Esophagus (tissue), 2 donors: ENCODE data around the gene ADAMTS2. TPM values are rescaled to one million over a fixed set of nuclear protein-coding genes. Genes with fewer than 3 reads are reported as not detected.
A peak's percentile ranks its signal among the peaks of the same experiment; 100 is the strongest.

Experiments
- H3K27ac ChIP-seq, 2 donors: one replicate each; pipeline ENCODE4 v1.5.1; 2013; ENCODE audit warnings: low read depth in 2 of 2, mild to moderate bottlenecking in 2 of 2, inconsistent platforms in 1 of 2, low read length in 1 of 2, moderate library complexity in 1 of 2
- H3K27me3 ChIP-seq, 2 donors: one replicate each; pipeline ENCODE4 v1.6.1; 2013; ENCODE audit warnings: low read length in 2 of 2, control low read depth in 1 of 2, mild to moderate bottlenecking in 1 of 2; ENCODE audit not compliant: insufficient read depth in 2 of 2, control insufficient read depth in 1 of 2
- H3K36me3 ChIP-seq, 2 donors: one replicate each; pipeline ENCODE4 v1.6.1; 2013; ENCODE audit warnings: low read length in 1 of 2; ENCODE audit not compliant: control insufficient read depth in 2 of 2, insufficient read depth in 2 of 2
- H3K4me1 ChIP-seq, 2 donors: one replicate each; pipeline ENCODE4 v1.6.1; 2013; ENCODE audit warnings: low read length in 1 of 2; ENCODE audit not compliant: control insufficient read depth in 2 of 2, insufficient read depth in 2 of 2
- H3K4me3 ChIP-seq, 2 donors: one replicate each; pipeline ENCODE4 v1.5.1; 2013; ENCODE audit warnings: low read length in 2 of 2, mild to moderate bottlenecking in 2 of 2, low read depth in 1 of 2, moderate library complexity in 1 of 2
- H3K9me3 ChIP-seq, 2 donors: one replicate each; pipeline ENCODE4 v1.6.1; 2013; ENCODE audit warnings: mild to moderate bottlenecking in 2 of 2, low read depth in 1 of 2, low read length in 1 of 2, moderate library complexity in 1 of 2; ENCODE audit not compliant: control insufficient read depth in 2 of 2, insufficient read depth in 1 of 2
- WGBS, 2 donors: extraction: QIAGEN DNeasy Blood & Tissue Kit; methylation state at CpG; one replicate each; pipeline ENCODE4 v1.1.7; 2013; 5-methylcytosine and 5-hydroxymethylcytosine counted together
- polyA plus RNA-seq, 2 donors: library from polyadenylated mRNA; stranded (reverse); fragments of 200-250 nt; gene quantifications; one replicate each; pipeline ENCODE4 v1.2.3, GENCODE V29; 2013
- donor health status: healthy with polysubstance abuse.
- donor health status: Bipolar disorder and iron deficiency.

The ADAMTS2 gene
- polyA plus RNA-seq, 2 donors = 1.4 to 1.5 TPM

GRCh38 chr5:179266291-179267070 lies 78.8 kb downstream of the ADAMTS2 start:
- Histone ChIP-seq H3K27me3 (no peaks in the 10 kb centered on the region), H3K4me1 (peaks cover 5% of the 10 kb centered on the region in 2 donors), H3K27ac (peak overlapping the region in 1 of 2 donors; percentile 71), H3K36me3 (no peaks in the 10 kb centered on the region), H3K9me3 (no peaks in the 10 kb centered on the region), H3K4me3 (no peak overlapping the region)
- 71 to 75% methylated on average over 12 to 13 of the region's 13 CpGs for WGBS, 2 donors

- 22 to 23% methylated on average over 34 to 35 of the region's 35 CpGs for WGBS, 2 donors
- Histone ChIP-seq H3K4me1 (peaks cover 5% of the 10 kb centered on the region in 2 donors), H3K27me3 (no peaks in the 10 kb centered on the region), H3K4me3 (no peak overlapping the region), H3K27ac (peak overlapping the region; percentile 46 to 71), H3K9me3 (no peaks in the 10 kb centered on the region), H3K36me3 (no peaks in the 10 kb centered on the region)
These were observed 79.6 kb downstream of the ADAMTS2 start for GRCh38 chr5:179265514-179266290.

- 42 to 50% methylated on average over 17 to 24 of the region's 24 CpGs for WGBS, 2 donors
- no peaks in the 10 kb centered on the region for H3K9me3 ChIP-seq
- H3K27ac ChIP-seq = no peak overlapping the region
- H3K4me3 ChIP-seq = no peak overlapping the region
- H3K27me3 ChIP-seq = no peaks in the 10 kb centered on the region
- peaks cover 5% of the 10 kb centered on the region in 2 donors for H3K4me1 ChIP-seq
- no peaks in the 10 kb centered on the region for H3K36me3 ChIP-seq
These were observed 80.3 kb downstream of the ADAMTS2 start for GRCh38 chr5:179264783-179265513.

GRCh38 chr5:179264053-179264782 lies 81.0 kb downstream of the ADAMTS2 start:
- Histone ChIP-seq H3K27ac (no peak overlapping the region), H3K36me3 (no peaks in the 10 kb centered on the region), H3K4me3 (no peak overlapping the region), H3K9me3 (no peaks in the 10 kb centered on the region), H3K27me3 (no peaks in the 10 kb centered on the region), H3K4me1 (peaks cover 2 to 5% of the 10 kb centered on the region in 2 donors)
- 84 to 86% methylated on average over 13 of the region's 13 CpGs for WGBS, 2 donors

- Histone ChIP-seq H3K27ac (no peak overlapping the region), H3K36me3 (no peaks in the 10 kb centered on the region), H3K4me1 (peaks cover 2 to 5% of the 10 kb centered on the region in 2 donors), H3K27me3 (no peaks in the 10 kb centered on the region), H3K4me3 (no peak overlapping the region), H3K9me3 (no peaks in the 10 kb centered on the region)
- 84 to 85% methylated on average over 23 of the region's 23 CpGs for WGBS, 2 donors
These were observed 81.7 kb downstream of the ADAMTS2 start for GRCh38 chr5:179263391-179264052.

- Histone ChIP-seq H3K36me3 (no peaks in the 10 kb centered on the region), H3K9me3 (no peaks in the 10 kb centered on the region), H3K4me3 (no peak overlapping the region), H3K4me1 (peaks cover 2% of the 10 kb centered on the region in 2 donors), H3K27ac (no peak overlapping the region), H3K27me3 (no peaks in the 10 kb centered on the region)
- 84 to 87% methylated on average over 30 of the region's 30 CpGs for WGBS, 2 donors
These were observed 82.9 kb downstream of the ADAMTS2 start for GRCh38 chr5:179262126-179262920.

GRCh38 chr5:179261301-179262125 lies 83.7 kb downstream of the ADAMTS2 start:
- no peak overlapping the region for H3K4me3 ChIP-seq
- WGBS, 2 donors = 69 to 76% methylated on average over 21 of the region's 21 CpGs
- H3K9me3 ChIP-seq = no peaks in the 10 kb centered on the region
- no peak overlapping the region for H3K27ac ChIP-seq
- H3K27me3 ChIP-seq = no peaks in the 10 kb centered on the region
- no peaks in the 10 kb centered on the region for H3K36me3 ChIP-seq
- H3K4me1 ChIP-seq = no peaks in the 10 kb centered on the region
